Bronchial epithelial cell (primary cell): ENCODE data around the gene SH3BP1. TPM values are rescaled to one million over a fixed set of nuclear protein-coding genes. Genes with fewer than 3 reads are reported as not detected.

Source experiments
- DNase-seq: peaks from one replicate; pipeline ENCODE4 v3.0.0-alpha.2; 2010; ENCODE audit warnings: low read depth
- FAIRE-seq: peaks from 2 replicates; lab custom pipeline; 2011; peaks lifted over from hg19 to GRCh38; lab: Jason Lieb, UNC
- H3K27me3 ChIP-seq: 2 replicates; pipeline ENCODE4 v1.5.1; 2011; ENCODE audit warnings: low read length; ENCODE audit not compliant: control insufficient read depth, insufficient read depth
- H3K36me3 ChIP-seq: 2 replicates; pipeline ENCODE4 v1.5.1; 2011; ENCODE audit warnings: low read length; ENCODE audit not compliant: control insufficient read depth, insufficient read depth
- H3K4me3 ChIP-seq: 2 replicates; pipeline ENCODE4 v1.5.1; 2011; ENCODE audit warnings: mild to moderate bottlenecking, low read depth, low read length, control low read depth
- total RNA-seq: library from RNA; depleted of rRNA; stranded (reverse); fragments of >200 nt; gene quantifications from 2 replicates; pipeline ENCODE4 v1.2.1, GENCODE V29; 2014
- TF ChIP-seq, protein P1 (sequence below): IDR thresholded peaks from 2 replicates; pipeline ENCODE4 v1.5.1; 2011; ENCODE audit warnings: mild to moderate bottlenecking, moderate library complexity, low read length, control low read depth, inconsistent platforms; ENCODE audit not compliant: insufficient read depth, severe bottlenecking

SH3BP1 gene
- total RNA-seq, 1 donor from 2014 or later: 15.5 TPM

DNA sequence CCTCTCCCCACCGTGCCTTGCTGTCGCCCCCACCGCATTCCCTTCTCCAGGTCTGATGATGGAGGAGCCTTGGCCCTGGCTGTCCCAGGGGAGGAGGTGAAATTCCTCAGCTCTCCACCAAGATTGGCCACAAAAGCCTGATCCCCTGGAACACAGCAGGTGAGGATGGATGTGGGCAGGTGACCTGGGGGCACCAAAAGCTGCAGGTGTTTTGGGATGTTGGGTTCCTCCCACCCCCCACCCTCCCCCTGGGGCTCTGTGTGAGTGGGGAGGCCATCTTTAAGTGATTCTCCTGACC is 58.0 kb downstream of the SH3BP1 start:
- FAIRE-seq (no peak), DNase-seq (no peak)

DNA sequence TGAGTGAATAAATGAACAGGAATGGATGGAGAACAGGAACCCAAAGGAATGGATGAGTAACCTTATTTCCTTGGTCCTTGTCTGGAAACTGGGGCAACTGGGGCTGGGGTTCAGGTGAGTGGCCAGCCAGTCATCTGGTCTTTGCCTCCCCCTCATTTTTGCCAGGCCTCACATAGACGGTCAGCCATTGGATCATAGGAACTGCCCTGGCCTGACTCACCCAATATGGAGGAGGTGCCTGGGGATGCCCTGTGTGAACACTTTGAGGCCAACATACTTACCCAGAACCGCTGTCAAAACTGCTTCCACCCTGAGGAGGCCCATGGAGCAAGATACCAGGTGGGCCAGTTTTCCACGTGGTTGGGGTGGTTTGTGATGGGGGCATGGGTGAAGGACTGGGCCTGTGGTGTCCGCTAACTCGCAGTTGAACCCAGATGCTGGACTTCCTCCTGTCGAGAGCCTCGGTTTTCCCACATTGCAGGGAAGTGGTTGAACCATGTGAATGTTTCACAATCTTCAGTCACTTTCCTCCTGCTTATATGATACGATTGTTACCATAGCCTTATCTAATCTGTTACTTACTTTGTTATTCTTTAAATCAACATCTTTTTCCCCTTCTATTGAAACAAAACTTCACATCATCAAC is 61.8 kb downstream of the SH3BP1 start:
- no peak for FAIRE-seq
- no peak for DNase-seq
- Histone ChIP-seq H3K36me3 (no peaks in the 10 kb centered on the region), H3K27me3 (no peaks in the 10 kb centered on the region), H3K4me3 (no peak overlapping the region)
- TF ChIP-seq, protein P1, sequence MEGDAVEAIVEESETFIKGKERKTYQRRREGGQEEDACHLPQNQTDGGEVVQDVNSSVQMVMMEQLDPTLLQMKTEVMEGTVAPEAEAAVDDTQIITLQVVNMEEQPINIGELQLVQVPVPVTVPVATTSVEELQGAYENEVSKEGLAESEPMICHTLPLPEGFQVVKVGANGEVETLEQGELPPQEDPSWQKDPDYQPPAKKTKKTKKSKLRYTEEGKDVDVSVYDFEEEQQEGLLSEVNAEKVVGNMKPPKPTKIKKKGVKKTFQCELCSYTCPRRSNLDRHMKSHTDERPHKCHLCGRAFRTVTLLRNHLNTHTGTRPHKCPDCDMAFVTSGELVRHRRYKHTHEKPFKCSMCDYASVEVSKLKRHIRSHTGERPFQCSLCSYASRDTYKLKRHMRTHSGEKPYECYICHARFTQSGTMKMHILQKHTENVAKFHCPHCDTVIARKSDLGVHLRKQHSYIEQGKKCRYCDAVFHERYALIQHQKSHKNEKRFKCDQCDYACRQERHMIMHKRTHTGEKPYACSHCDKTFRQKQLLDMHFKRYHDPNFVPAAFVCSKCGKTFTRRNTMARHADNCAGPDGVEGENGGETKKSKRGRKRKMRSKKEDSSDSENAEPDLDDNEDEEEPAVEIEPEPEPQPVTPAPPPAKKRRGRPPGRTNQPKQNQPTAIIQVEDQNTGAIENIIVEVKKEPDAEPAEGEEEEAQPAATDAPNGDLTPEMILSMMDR: no peak

More for the DNA sequence above, 58.0 kb downstream of the SH3BP1 start:
- peaks cover 10% of the 10 kb centered on the region for H3K36me3 ChIP-seq
- TF ChIP-seq, protein P1: no peak
- no peak overlapping the region for H3K4me3 ChIP-seq
- no peaks in the 10 kb centered on the region for H3K27me3 ChIP-seq

DNA sequence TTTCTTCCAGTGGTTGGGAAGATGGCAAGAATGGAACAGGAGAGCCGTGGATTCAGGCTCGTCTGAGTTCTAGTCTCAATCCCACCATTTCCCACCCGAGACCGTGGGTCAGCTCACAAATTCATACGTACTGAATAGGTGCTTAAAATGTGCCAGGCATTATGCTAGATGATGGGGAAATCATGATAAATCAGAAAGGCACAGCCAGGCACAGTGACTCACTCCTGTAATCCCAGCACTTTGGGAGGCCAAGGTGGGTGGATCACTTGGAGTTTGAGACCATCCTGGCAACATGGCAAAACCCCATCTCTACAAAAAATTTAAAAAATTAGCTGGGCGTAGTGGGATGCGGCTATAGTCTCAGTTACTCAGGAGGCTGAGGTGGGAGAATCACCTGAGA is 64.4 kb downstream of the SH3BP1 start:
- Histone ChIP-seq H3K4me3 (no peak overlapping the region), H3K27me3 (no peaks in the 10 kb centered on the region), H3K36me3 (no peaks in the 10 kb centered on the region)
- FAIRE-seq: no peak
- TF ChIP-seq, protein P1: no peak
- no peak for DNase-seq

DNA sequence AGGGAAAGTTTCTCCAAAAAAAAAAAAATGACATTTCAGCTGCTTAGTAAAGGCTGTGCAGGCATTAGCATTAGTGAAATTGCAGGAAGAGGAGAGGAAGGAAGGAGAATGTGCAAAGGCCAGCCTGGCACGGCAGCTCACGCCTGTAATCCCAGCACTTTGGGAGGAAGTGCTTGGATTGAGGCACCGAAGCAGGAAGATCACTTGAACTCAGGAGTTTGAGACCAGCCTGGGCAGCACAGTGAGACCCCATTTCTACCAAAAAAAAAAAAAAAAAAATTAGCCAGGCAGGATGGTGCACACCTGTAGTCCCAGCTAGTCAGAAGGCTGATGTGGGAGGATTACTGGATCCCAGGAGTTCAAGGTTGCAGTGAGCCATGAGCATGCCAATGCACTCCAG is 65.2 kb downstream of the SH3BP1 start:
- H3K36me3 ChIP-seq: no peaks in the 10 kb centered on the region
- H3K4me3 ChIP-seq: no peak overlapping the region
- no peaks in the 10 kb centered on the region for H3K27me3 ChIP-seq
- FAIRE-seq (no peak), DNase-seq (no peak)
- TF ChIP-seq, protein P1: no peak

DNA sequence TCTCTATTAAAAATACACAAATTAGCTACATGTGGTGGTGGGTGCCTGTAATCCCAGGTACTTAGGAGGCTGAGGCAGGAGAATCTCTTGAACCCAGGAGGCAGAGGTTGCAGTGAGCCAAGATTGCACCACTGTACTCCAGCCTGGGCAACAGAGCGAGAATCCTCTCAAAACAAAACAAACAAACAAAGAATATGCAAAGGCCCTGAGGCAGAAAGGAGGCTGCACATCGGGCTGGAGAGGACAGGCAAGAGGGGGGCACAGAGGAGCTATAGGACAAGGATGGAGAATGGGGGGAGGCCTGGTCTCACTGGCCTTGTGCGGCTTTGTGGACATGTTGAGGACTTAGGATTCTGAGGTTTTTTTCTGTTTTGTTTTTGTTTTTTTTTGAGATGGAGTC is 65.7 kb downstream of the SH3BP1 start:
- Histone ChIP-seq H3K36me3 (no peaks in the 10 kb centered on the region), H3K4me3 (no peak overlapping the region), H3K27me3 (no peaks in the 10 kb centered on the region)
- no peak for FAIRE-seq
- TF ChIP-seq, protein P1: no peak
- no peak for DNase-seq

Other genes starting within 250 kb of the SH3BP1 start
- 0.26 and 0.51 TPM in 2 replicates for gene ELFN2, start 212.2 kb upstream of the SH3BP1 start, total RNA-seq
- gene MFNG, start 153.3 kb upstream of the SH3BP1 start, total RNA-seq: 0.26 and 1.3 TPM in 2 replicates
- gene CARD10, start 120.3 kb upstream of the SH3BP1 start, total RNA-seq: 8.1 and 14.2 TPM in 2 replicates
- 5.8 and 11.0 TPM in 2 replicates for gene CDC42EP1, start 79.2 kb upstream of the SH3BP1 start, total RNA-seq
- gene LGALS2, start 59.6 kb upstream of the SH3BP1 start, total RNA-seq: not detected in 2 replicates
- gene GGA1, start 30.8 kb upstream of the SH3BP1 start, total RNA-seq: 36.1 and 41.5 TPM in 2 replicates
- gene PDXP, start 19.1 kb downstream of the SH3BP1 start, total RNA-seq: 2.2 and 3.4 TPM in 2 replicates
- gene LGALS1, start 36.0 kb downstream of the SH3BP1 start, total RNA-seq: 1,816 and 1,987 TPM in 2 replicates
- gene NOL12, start 46.7 kb downstream of the SH3BP1 start, total RNA-seq: 39.8 and 50.1 TPM in 2 replicates
- 40.3 and 45.6 TPM in 2 replicates for gene TRIOBP, start 57.4 kb downstream of the SH3BP1 start, total RNA-seq
- gene GCAT, start 168.3 kb downstream of the SH3BP1 start, total RNA-seq: 12.8 and 27.6 TPM in 2 replicates
- not detected in 2 replicates for gene GALR3, start 183.7 kb downstream of the SH3BP1 start, total RNA-seq
- gene ANKRD54, start 204.7 kb downstream of the SH3BP1 start, total RNA-seq: 18.7 and 18.9 TPM in 2 replicates
- gene EIF3L, start 209.8 kb downstream of the SH3BP1 start, total RNA-seq: 267 and 420 TPM in 2 replicates